GM18868 (cell line): ENCODE measurements around the gene GINS1.

ENCODE experiments used
- ATAC-seq: cut with Tn5 transposase; IDR thresholded peaks from one replicate; pipeline ENCODE4 v1.9.1; 2021; ENCODE audit warnings: mild to moderate bottlenecking, moderate library complexity; ENCODE audit not compliant: unreplicated experiment

Gene GINS1

GRCh38 chr20:25407311-25408169 is at the start of gene GINS1:
GINS1 (plus strand) TSS chr20:25407673; CDS start chr20:25407821, 148 bp downstream.
- peak; percentile 92 for ATAC-seq

- peak; percentile 71 for ATAC-seq
These were observed 46.7 kb upstream of the GINS1 start for GRCh38 chr20:25360631-25361286.

DNA sequence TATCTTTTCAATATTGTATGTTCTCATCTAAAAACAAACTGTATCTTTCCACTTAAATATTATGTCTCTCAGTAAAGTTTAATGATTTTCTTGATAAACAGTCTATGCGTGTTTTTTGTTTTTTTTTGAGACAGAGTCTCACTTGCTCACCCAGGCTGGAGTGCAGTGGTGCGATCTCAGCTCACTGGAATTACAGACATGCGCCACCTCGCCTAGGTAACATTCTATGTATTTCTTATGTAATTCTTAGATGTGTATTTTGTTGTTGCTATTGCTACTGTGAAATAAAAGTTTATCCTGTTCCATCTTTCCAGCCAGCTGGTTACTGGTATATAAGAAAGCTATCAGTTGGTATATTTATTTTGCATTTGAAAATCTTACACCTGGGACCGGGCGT is 46.2 kb upstream of the GINS1 start:
- peak; percentile 9 for ATAC-seq

GRCh38 chr20:25364180-25364788 is 43.2 kb upstream of the GINS1 start:
- no peak for ATAC-seq

- ATAC-seq, result no peak
These were observed 42.4 kb upstream of the GINS1 start for GRCh38 chr20:25364879-25365699.

- ATAC-seq, result no peak
These were observed 38.9 kb upstream of the GINS1 start for GRCh38 chr20:25368526-25368925.

DNA sequence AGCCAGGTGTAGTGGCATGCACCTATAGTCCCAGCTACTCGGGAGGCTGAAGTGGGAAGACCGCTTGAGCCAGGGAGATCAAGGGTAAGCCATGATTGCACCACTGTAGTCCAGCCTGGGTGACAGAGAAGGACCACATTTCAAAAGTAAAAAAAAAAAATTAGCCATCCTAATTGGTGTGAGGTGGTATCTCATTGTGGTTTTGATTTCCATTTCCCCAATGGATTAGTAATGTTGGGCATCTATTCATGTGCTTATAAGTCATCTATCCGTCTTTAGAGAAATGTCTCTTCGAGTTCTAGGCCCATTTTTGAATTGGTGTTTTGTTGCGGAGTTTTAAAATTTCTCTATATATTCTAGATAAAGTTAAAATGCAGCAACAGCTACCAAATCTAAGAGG is 38.5 kb upstream of the GINS1 start:
- ATAC-seq, result no peak

GRCh38 chr20:25369529-25369928 is 37.9 kb upstream of the GINS1 start:
- ATAC-seq, result no peak

DNA sequence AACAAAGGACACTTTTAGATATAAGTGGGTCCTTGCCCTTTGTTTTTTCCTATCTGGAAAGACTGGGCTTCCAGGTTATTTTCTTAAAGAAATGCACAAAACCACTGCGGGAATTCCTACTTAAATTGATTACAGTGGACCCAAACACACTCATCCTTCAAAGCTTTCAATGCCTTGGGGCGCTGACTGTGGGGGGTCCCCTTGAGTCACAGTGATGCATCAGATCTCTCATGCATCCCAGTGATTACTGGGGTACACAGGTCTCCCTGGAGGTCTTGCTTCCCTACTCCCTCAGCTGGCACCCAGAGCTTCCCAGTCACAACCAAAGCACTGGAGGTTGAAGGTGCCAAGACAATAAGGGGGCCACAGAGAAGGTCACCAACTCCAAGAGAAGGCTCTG is 37.5 kb upstream of the GINS1 start:
- ATAC-seq, result no peak

- ATAC-seq, result no peak
These were observed 34.7 kb upstream of the GINS1 start for GRCh38 chr20:25372584-25373336.

GRCh38 chr20:25374842-25375241 is 32.6 kb upstream of the GINS1 start:
- no peak for ATAC-seq

DNA sequence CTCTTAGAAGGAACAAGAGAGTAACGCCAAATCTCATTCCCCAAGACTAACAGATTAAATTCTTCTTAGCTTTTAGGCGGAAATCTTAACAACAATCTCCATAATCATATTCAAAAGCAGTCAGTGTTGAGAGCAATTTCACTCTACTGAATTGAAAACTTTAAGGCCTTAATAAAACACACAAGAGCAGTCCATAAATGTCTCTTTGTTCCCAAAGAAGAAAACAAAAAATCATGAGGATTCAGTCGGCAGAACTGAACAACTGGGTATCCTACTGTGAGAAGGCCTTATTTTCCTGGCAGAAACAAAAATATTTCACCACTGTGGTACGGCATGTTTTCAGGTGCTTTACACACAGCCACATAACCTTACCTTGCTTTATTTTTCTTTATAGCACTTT is 31.2 kb upstream of the GINS1 start:
- ATAC-seq, result no peak

DNA sequence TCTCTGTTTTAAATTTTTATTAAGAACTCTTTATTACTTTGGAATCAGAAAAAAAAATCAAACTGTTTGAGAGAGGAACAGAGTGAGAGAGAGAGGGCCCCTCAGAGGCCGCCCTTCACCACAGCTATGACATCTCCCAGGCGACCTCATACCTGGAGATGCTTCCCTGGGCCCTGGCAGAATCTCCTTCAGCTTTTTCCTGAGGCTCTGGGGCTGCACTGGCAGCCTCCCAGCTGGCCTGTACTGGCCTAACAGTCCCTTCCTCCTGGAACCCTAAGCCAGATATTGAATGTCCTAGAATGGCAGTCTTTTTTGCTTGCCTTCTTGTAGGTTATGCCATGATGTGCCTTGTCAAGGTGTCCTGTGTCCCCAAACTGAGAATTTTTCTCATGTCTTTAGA is 30.6 kb upstream of the GINS1 start:
- no peak for ATAC-seq

- ATAC-seq, result no peak
These were observed 29.1 kb upstream of the GINS1 start for GRCh38 chr20:25378189-25378883.

DNA sequence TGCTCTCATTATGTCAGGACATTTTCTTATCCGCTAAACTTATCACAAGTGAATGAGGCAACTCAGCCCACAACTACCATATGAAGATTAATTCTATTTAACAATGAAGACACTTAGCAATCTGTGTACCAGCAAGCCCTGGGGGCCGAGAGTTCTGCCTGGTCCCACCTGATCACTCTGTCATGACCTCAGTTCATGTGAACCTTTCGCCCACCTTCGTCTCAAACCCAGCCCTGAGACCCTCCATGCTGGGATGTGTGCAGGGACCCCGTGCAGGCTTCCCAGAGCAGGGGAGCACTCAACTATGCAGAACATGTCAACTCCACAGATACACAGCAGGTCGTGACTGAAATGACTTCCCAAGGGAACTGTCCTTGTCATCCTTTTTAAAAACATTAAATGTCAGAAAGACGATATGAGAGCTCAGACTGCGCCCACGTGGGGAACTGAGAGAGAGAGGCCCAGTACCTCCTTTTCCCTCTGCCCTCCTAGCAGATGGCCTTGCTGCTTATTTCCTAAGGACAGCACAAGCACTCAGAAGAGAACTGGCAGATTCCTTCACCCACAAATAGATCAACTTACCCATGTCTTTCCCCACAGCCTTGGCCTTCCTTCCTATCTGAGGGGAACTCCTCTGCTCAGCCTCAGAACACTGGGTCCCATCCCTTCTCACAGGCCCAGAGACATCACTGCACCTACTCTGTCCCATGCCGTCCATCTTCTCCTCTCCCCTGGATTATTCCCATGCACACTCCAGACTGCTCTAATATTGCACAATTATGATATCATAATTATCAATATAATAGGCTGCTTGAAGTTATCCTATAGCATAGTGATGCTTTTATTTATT is 28.4 kb upstream of the GINS1 start:
- peak; percentile 53 for ATAC-seq

GRCh38 chr20:25380945-25381614 is 26.4 kb upstream of the GINS1 start:
- ATAC-seq, result no peak

DNA sequence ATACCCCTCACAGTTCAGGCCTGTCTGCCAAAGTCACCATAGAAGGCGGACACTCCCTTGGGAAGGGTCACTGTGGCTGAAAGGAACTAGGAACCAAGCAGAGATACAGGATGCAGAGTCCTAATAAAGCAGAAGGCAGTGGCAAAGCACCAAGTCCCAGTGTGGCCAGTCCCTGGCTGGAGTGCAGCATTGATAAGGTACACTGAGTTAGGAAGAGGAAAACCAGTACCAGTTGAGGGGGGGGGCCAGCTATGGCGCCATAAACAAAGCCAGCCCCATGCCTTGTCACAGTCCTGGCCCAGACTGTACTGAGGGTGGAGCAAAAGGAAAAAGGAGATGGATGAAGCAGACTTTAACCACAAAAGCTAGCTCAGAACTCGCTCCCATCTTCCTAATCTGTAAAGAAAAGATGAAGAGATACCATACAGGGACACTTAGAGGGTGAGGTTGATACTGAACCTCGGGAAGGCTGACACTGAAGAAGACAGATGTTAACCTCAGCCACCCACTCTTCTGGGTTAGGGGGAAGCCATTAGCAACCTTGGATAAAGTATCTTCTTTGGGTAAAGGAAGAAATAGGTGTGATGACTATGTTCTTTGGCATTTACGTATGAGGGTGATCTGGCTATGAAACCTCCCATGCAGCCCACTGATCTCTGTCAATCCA is 24.6 kb upstream of the GINS1 start:
- ATAC-seq, result no peak

DNA sequence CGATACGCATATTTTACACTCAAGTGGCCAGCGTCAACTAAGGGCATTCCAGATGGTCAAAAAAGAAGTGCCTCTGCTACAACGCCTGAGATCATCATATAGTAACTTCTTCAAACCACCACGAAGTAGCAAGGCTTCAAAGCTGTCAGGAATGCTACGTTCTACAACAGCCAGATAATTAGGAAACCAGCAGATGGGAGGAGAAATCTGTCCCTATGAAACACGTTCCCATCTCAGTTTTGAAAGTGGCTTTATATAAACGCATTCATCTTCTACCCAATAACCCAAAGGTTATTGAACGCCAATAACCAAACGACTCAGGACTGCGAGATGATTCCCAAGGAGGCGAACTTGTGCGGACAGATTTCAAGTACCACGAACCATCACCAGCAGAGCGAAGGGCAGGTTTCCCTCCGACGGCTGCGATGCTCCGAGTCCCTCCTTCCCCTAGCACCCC is 18.0 kb upstream of the GINS1 start:
- no peak for ATAC-seq
